ENCODE data around the gene ADAM20.
"Not testable (repeated sequence)": the region's sequence is repeated elsewhere in the genome, so short reads cannot be mapped to it uniquely, and the experiment has no call there.

Gene ADAM20

GRCh38 chr14:70525691-70526090 lies 9.1 kb downstream of the ADAM20 start:
- no peak overlapping the region for H3K4me3 ChIP-seq (ENCODE audit: low read length)
- no peak overlapping the region for H3K27ac ChIP-seq (ENCODE audit: low read depth, low read length)
- no peaks in the 10 kb centered on the region for H3K27me3 ChIP-seq (ENCODE audit: control insufficient read depth, insufficient read depth, low read length)
- H3K36me3 ChIP-seq (ENCODE audit: control insufficient read depth, insufficient read depth, low read length) = peaks cover 4% of the 10 kb centered on the region
- H3K9ac ChIP-seq (ENCODE audit: low read length) = no peak overlapping the region
- H3K4me1 ChIP-seq (ENCODE audit: control insufficient read depth, insufficient read depth, low read length) = no peaks in the 10 kb centered on the region

GRCh38 chr14:70515811-70516210 lies 19.0 kb downstream of the ADAM20 start:
- no peak overlapping the region for H3K4me3 ChIP-seq (ENCODE audit: low read length)
- no peaks in the 10 kb centered on the region for H3K27me3 ChIP-seq (ENCODE audit: control insufficient read depth, insufficient read depth, low read length)
- no peaks in the 10 kb centered on the region for H3K4me1 ChIP-seq (ENCODE audit: control insufficient read depth, insufficient read depth, low read length)
- H3K27ac ChIP-seq (ENCODE audit: low read depth, low read length) = no peak overlapping the region
- H3K9ac ChIP-seq (ENCODE audit: low read length) = no peak overlapping the region
- H3K36me3 ChIP-seq (ENCODE audit: control insufficient read depth, insufficient read depth, low read length) = no peaks in the 10 kb centered on the region

DNA sequence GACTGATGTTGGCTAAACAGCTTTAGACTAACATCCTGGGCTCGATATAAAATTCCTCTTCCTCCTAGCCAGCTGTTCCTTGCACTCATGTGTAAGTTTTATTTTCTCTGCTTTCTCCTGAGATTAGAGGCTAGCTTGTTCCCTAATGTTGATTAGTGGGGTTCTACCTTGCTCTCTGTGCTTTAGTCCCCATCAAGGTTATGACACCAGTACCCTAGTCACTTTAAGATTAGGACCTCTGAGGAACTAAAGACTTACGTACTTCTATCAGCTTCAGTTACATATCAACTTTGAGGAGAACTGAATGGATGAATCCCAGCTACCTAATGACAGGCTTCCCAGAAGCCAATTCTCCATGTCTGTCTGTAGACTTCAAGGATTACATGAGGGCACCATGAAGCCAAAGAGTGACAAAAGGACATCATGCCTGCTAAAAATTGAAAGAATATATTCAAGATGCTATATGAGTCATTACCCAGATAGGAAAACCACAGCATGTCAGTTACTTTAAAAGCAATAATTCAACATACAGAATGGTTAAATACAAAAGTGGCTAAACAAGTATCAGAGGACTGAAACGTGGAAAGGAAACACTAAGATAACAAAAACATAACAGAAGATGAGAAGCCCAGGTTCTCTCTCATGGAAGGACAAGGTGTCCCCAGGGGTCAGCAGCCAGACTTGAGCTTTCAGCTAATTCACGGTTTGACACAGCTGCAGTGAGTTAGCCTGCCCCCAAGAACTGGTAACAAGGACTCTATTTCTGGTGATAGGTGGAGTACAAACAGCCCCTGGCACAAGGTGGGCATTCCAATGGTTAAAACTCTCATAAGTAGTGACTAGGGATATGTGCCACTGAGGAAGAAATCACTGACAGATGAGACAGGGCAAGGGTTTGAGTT lies 20.4 kb downstream of the ADAM20 start:
- H3K9ac ChIP-seq (ENCODE audit: low read length) = no peak overlapping the region
- peaks cover 2% of the 10 kb centered on the region for H3K36me3 ChIP-seq (ENCODE audit: control insufficient read depth, insufficient read depth, low read length)
- no peak overlapping the region for H3K27ac ChIP-seq (ENCODE audit: low read depth, low read length)
- H3K4me1 ChIP-seq (ENCODE audit: control insufficient read depth, insufficient read depth, low read length) = no peaks in the 10 kb centered on the region
- no peak overlapping the region for H3K4me3 ChIP-seq (ENCODE audit: low read length)
- H3K27me3 ChIP-seq (ENCODE audit: control insufficient read depth, insufficient read depth, low read length) = no peaks in the 10 kb centered on the region

GRCh38 chr14:70498191-70498590 lies 36.6 kb downstream of the ADAM20 start:
- H3K27ac ChIP-seq (ENCODE audit: low read depth, low read length) = no peak overlapping the region
- H3K27me3 ChIP-seq (ENCODE audit: control insufficient read depth, insufficient read depth, low read length) = no peaks in the 10 kb centered on the region
- H3K36me3 ChIP-seq (ENCODE audit: control insufficient read depth, insufficient read depth, low read length) = no peaks in the 10 kb centered on the region
- H3K9ac ChIP-seq (ENCODE audit: low read length) = no peak overlapping the region
- no peaks in the 10 kb centered on the region for H3K4me1 ChIP-seq (ENCODE audit: control insufficient read depth, insufficient read depth, low read length)
- no peak overlapping the region for H3K4me3 ChIP-seq (ENCODE audit: low read length)

DNA sequence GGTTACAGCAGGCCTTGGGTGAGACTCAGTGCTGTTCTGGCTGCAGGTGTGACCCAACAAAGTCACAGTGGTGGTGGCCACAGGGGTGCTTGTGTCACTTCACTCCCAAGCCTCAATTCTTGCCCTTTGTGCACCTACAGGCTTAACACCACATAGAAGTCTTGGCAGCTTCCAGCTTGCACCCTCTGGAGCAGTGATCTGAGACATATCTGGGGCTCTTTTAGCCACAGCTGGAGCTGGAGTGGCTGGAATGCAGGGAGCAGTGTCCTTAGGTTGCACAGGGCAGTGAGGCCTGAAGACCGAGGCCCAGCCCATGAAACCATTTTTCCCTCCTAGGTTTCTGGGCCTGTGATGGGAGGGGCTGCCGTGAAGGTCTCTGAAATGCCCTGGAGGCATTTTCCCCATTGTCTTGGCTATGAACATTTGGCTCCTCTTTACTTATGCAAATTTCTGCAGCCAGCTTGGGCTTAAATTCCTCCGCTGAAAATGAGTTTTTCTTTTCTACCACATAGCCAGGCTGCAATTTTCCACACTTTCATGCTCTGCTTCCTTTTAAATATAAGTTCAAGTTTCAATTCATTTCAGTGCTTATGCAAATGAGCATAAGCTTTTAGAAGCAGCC lies 45.1 kb downstream of the ADAM20 start:
- H3K36me3 ChIP-seq (ENCODE audit: control insufficient read depth, insufficient read depth, low read length) = no peaks in the 10 kb centered on the region
- no peak overlapping the region for H3K4me3 ChIP-seq (ENCODE audit: low read length)
- no peaks in the 10 kb centered on the region for H3K27me3 ChIP-seq (ENCODE audit: control insufficient read depth, insufficient read depth, low read length)
- H3K27ac ChIP-seq (ENCODE audit: low read depth, low read length) = no peak overlapping the region
- H3K9ac ChIP-seq (ENCODE audit: low read length) = no peak overlapping the region
- no peaks in the 10 kb centered on the region for H3K4me1 ChIP-seq (ENCODE audit: control insufficient read depth, insufficient read depth, low read length)

DNA sequence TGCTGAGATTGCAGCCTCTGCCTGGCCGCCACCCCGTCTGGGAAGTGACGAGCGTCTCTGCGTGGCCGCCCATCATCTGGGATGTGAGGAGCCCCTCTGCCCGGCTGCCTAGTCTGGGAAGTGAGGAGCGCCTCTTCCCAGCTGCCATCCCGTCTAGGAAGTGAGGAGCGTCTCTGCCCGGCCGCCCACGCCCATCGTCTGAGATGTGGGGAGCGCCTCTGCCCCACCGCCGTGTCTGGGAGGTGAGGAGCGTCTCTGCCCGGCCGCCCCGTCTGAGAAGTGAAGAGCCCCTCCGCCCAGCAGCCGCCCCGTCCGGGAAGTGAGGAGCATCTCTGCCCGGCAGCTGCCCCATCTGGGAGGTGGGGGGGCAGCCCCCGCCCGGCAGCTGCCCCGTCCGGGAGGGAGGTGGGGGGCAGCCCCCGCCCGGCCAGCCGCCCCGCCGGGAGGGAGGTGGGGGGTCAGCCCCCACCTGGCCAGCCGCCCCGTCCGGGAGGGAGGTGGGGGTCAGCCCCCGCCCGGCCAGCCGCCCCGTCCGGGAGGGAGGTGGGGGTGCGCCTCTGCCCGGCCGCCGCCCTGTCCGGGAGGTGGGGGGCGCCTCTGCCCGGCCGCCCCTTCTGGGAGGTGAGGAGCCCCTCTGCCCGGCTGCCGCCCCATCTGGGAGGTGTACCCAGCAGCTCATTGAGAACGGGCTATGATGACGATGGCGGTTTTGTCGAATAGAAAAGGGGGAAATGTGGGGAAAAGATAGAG lies 57.3 kb downstream of the ADAM20 start:
- not testable (repeated sequence) for H3K4me1 ChIP-seq (ENCODE audit: control insufficient read depth, insufficient read depth, low read length); H3K36me3 ChIP-seq (ENCODE audit: control insufficient read depth, insufficient read depth, low read length); H3K27ac ChIP-seq (ENCODE audit: low read depth, low read length); H3K4me3 ChIP-seq (ENCODE audit: low read length); H3K9ac ChIP-seq (ENCODE audit: low read length); H3K27me3 ChIP-seq (ENCODE audit: control insufficient read depth, insufficient read depth, low read length)

DNA sequence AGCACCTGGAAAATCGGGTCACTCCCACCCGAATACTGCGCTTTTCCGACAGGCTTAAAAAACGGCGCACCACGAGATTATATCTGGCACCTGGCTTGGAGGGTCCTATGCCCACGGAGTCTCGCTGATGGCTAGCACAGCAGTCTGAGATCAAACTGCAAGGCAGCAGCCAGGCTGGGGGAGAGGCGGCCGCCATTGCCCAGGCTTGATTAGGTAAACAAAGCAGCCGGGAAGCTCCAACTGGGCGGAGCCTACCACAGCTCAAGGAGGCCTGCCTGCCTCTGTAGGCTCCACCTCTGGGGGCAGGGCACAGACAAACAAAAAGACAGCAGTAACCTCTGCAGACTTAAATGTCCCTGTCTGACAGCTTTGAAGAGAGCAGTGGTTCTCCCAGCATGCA lies 59.3 kb downstream of the ADAM20 start:
- not testable (repeated sequence) for H3K4me1 ChIP-seq (ENCODE audit: control insufficient read depth, insufficient read depth, low read length); H3K27ac ChIP-seq (ENCODE audit: low read depth, low read length); H3K27me3 ChIP-seq (ENCODE audit: control insufficient read depth, insufficient read depth, low read length); H3K36me3 ChIP-seq (ENCODE audit: control insufficient read depth, insufficient read depth, low read length); H3K9ac ChIP-seq (ENCODE audit: low read length); H3K4me3 ChIP-seq (ENCODE audit: low read length)

- Histone ChIP-seq H3K4me1 (ENCODE audit: control insufficient read depth, insufficient read depth, low read length) (no peaks in the 10 kb centered on the region), H3K27me3 (ENCODE audit: control insufficient read depth, insufficient read depth, low read length) (no peaks in the 10 kb centered on the region), H3K36me3 (ENCODE audit: control insufficient read depth, insufficient read depth, low read length) (no peaks in the 10 kb centered on the region), H3K9ac (ENCODE audit: low read length) (no peak overlapping the region), H3K4me3 (ENCODE audit: low read length) (no peak overlapping the region), H3K27ac (ENCODE audit: low read depth, low read length) (no peak overlapping the region)
Observed at GRCh38 chr14:70473825-70474224, 61.0 kb downstream of the ADAM20 start.
